GM18868 (cell line): ENCODE measurements around the gene CPEB4.

Experiments used
- ATAC-seq: cut with Tn5 transposase; IDR thresholded peaks from one replicate; pipeline ENCODE4 v1.9.1; 2021; ENCODE audit warnings: mild to moderate bottlenecking, moderate library complexity; ENCODE audit not compliant: unreplicated experiment

The CPEB4 gene

DNA sequence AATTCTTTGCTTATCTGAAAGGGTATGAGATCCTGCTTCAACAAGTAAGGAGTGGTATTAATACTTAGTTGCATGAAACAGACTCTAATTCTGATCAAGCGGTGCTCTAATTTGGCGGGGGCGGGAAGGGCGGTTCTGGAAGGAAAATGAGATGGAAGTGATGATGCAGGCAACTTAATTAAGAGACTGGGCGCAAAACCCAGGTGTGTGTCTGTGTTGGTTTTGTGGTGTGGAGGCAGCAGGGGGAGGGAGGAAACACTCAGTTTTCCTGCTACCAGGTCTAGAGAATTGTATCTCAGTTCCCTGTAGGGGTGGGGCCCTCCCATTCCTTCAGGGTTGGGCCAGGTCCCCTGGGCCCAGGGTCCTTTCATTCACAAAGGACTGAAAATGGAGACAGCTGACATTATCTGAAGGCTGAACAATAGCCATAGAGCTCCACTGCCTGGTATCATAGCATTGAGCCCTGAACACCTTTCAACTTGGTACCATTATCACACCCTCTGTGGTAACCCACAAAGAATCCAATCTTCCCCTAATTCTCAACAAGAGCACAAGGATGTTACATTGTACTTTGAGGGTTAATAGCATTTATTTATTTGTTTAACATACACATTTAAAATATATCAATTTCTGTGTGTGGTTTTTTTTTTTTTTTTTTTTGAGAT, 83.7 kb downstream of the CPEB4 start:
- ATAC-seq, result no peak

- ATAC-seq, result no peak
Observed at GRCh38 chr5:173972607-173972924, 84.4 kb downstream of the CPEB4 start.

DNA sequence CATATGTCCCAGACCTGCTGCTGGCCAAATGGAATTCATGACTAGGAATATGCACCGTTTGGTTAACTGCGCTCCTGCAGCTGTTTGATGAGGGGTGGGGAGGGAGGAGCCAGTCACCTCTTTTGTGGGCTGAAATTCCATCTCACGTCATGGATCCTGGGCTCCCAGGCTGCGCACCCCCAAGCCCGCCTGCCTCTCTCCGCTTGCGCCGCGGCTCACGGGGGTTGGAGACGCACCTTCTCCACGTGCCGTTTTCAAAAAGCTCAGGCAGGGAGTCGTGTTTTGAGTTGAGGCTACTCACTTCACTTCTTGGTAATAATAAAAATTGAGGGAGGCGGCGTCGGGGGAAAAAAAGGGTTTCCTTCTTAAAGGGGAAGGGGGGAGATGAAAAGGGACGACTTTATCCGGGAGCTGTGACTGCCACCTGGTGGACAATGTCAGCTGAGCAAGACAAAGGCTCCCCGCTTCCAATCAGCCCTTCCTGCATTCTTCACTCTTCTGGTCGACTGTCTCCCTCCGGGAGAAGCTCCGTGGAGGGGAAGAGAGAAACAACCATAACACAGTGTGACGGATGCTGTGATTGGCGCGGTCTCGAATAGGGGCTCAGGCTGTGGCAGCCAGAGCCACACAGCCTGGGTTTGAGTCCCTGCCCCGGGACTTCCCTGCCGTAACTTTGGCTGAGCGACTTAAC, 84.9 kb downstream of the CPEB4 start:
- peak; percentile 84 for ATAC-seq

DNA sequence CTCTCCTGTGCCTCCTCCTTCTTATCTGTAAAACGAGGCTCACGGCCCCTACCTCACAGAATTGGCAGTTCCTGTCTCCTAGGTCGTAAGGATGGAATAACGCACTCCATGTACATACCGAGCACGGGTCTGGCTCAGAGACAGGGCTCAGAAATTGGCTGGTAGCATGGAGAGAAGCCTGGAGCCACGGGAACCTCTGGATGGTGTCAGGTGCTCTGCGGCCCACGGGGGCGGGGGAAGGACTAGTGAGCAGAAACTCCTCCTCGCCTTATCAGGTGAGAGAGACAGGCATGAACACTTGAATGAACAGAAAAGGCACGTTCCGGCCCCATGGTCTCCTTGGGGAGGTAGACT, 85.4 kb downstream of the CPEB4 start:
- peak; percentile 39 for ATAC-seq

DNA sequence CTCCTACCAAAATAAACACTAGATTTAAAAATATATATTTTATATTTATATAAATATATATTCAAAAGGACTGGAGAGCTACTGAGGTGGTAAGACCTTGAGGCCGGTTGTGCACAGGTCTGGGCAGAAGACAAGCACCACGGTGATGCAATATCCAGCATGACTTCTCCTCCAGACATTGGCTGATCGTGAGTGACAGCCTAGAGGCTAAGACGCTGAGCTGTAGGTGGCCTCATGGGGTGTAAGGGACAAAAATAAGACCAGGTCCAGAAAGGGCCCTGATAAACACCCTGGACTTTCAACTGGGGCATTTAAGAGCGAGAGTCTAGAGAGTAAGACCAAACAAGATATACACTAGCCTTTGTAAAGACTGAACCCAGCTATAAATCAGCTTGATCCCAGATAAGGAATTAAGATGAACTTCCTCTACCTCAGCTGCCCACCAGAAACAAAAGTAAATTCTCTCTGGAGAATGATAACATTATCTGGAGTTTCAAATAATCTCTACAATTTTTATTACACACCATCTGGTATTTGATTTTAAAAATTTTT, 86.6 kb downstream of the CPEB4 start:
- no peak for ATAC-seq

GRCh38 chr5:173981185-173981761, 93.1 kb downstream of the CPEB4 start:
- no peak for ATAC-seq

- ATAC-seq, result no peak
Observed at GRCh38 chr5:173984218-173984617, 96.1 kb downstream of the CPEB4 start.

- no peak for ATAC-seq
Observed at GRCh38 chr5:173988554-173989431, 100.6 kb downstream of the CPEB4 start, which contains the start of gene C5orf47. Gene C5orf47, plus strand, starts transcription at chr5:173989170. Its CDS starts 94 bp downstream, at chr5:173989264.

- no peak for ATAC-seq
Observed at GRCh38 chr5:173989432-173990082, 101.4 kb downstream of the CPEB4 start.

DNA sequence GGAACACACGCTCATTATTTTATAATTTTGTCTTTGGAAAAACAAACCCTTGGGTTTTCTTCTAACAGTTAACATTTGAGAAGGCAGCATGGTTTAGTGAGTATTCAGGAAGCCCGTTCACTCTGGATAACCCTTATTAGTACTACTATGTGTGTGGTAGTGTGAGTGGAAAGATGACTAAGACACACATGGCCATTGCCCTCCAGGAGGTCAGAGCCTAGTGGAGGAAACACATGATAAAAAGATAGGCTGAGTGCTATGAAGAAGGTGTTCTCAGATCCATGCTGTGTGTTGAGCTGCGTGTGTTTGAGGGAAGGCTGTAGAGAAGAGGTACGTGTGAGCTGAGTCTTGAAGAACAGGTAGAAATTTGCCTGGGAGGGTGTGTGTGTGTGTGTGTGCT, 109.2 kb downstream of the CPEB4 start:
- ATAC-seq, result no peak

DNA sequence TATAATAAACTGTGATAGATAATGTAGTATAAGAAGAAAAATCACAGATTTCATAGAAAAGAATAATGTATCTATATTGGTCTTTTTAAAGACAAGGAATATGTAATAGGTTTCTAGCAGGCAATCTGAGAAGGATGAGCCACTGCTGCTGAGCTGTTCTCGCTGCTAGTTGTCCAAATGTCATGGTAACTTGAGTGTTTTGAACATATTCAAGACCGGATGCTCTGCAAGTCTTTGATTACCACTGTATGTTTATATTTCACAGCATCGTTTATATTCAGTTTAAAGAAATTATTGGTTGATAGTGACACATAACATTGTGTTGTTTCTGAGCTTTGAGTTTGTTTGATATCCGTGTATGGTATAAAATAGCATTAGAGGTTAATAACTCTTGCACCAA, 110.4 kb downstream of the CPEB4 start:
- no peak for ATAC-seq

DNA sequence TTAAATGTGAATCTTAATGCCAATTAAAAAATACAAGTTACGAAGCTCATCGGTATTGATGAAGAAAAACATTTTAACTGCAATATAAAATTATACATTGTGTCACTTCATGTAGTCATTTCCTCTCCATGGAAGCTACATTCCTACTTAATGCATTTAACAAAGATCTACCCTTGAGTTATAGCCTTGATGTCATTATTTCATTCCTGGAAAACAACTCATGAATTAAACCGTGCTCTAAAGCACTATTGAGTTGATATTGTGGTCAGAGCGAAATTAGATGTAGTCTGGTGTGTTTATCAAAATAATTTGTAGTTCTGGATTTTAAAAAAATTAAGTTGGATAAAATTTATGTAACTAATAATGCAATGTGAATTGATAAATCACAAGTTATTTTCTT, 111.9 kb downstream of the CPEB4 start:
- no peak for ATAC-seq

DNA sequence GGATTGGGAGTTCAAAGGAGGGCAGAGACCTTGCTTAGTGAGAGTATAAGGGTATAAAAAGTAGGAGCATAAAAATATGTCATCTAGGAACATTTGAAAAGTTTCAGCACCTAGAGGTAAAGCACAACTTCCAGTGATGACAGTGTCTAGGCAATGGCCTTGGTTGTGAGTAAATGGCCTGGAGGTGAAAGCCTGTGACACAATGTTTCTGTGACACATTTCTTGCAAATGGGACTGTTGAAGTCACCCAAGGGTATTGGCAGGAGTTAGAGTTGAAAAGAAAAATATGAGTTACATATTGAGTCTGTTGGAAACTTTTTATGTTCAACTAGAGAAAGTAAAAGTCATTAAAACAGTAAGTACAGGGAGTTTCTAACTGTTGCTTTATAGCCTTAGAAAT, 115.6 kb downstream of the CPEB4 start:
- ATAC-seq, result no peak

- ATAC-seq, result no peak
Observed at GRCh38 chr5:174008922-174009321, 120.8 kb downstream of the CPEB4 start.

DNA sequence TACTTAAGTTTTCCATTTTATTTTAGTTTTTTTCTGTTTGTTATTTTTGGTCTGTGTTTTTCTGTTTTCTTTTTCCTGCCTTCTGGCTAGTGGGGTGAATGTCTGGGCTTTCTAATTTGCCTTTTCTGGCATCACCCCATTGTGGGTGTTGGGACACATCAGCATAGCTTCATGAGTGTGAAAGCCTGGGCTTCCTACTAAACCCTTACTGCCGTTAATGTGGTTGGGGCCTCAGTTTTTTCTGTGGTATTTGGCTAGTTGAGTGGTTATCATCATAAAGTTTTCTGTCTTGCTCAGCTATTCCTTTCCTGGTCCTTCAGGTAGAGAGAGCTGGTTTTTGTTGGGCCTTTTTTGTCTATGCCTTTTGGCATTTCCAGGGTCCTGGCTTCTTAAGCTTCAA, 122.2 kb downstream of the CPEB4 start:
- no peak for ATAC-seq

- ATAC-seq, result no peak
Observed at GRCh38 chr5:174011441-174011840, 123.3 kb downstream of the CPEB4 start.
